ENCODE results near the gene DENND4B. TPM values are rescaled to one million over a fixed set of nuclear protein-coding genes. Genes with fewer than 3 reads are reported as not detected.

The DENND4B gene
- total RNA-seq, 6 experiments from 2014 or later, result 13.0 to 27.5 (median 20.2) TPM

GRCh38 chr1:153991806-153992205 is 45.3 kb upstream of the DENND4B start:
- Histone ChIP-seq H3K4me1 (peaks cover 0 to 22% (median 9%) of the 10 kb centered on the region in 4 donors), H3K27ac (peak overlapping the region in 2 of 3 donors; percentile 93 to 95), H3K9me3 (peaks cover 0 to 4% (median 0%) of the 10 kb centered on the region in 4 donors), H3K4me3 (peak overlapping the region; percentile 79 to 83 (median 81)), H3K27me3 (no peaks in the 10 kb centered on the region), H3K36me3 (peaks cover 0 to 31% (median 14%) of the 10 kb centered on the region in 4 donors)
- TF ChIP-seq POLR2A (IDR thresholded peaks at IDR 0.05) (no peak), CTCF (IDR thresholded peaks at IDR 0.05) (no peak)
- 89% methylated on average over 2 of the region's 2 CpGs for WGBS (ENCODE audit: insufficient coverage, low coverage, low lambda C conversion rate, missing lambda C conversion rate)
- DNase-seq (no peak), ATAC-seq (no peak)
- intact Hi-C loops (cut with DNase I), result no loop called here

- Histone ChIP-seq H3K4me1 (peaks cover 0 to 18% (median 7%) of the 10 kb centered on the region in 4 donors), H3K27me3 (no peaks in the 10 kb centered on the region), H3K9me3 (peaks cover 0 to 4% (median 0%) of the 10 kb centered on the region in 4 donors), H3K4me3 (peak overlapping the region; percentile 79 to 83 (median 81)), H3K27ac (peak overlapping the region; percentile 93 to 97 (median 95)), H3K36me3 (peaks cover 0 to 31% (median 14%) of the 10 kb centered on the region in 4 donors)
- intact Hi-C loops (cut with DNase I), result no loop called here
- 5% methylated on average over 9 of the region's 9 CpGs for WGBS (ENCODE audit: insufficient coverage, low coverage, low lambda C conversion rate, missing lambda C conversion rate)
- no peak for TF ChIP-seq POLR2A (IDR thresholded peaks at IDR 0.05)
- TF ChIP-seq CTCF (IDR thresholded peaks at IDR 0.05), result no peak
- DNase-seq (no peak), ATAC-seq (no peak)
Observed at GRCh38 chr1:153991151-153991630, 44.7 kb upstream of the DENND4B start.

GRCh38 chr1:153990468-153991150 is 44.1 kb upstream of the DENND4B start, which contains the start of gene RPS27:
TSS of gene RPS27 (plus strand) at chr1:153990762. CDS start at chr1:153990797, 35 bp downstream.
- Histone ChIP-seq H3K27me3 (no peaks in the 10 kb centered on the region), H3K9me3 (peaks cover 0 to 2% (median 0%) of the 10 kb centered on the region in 4 donors), H3K36me3 (peaks cover 0 to 30% (median 14%) of the 10 kb centered on the region in 4 donors), H3K4me3 (peak within 1 kb of the TSS; percentile 79 to 83 (median 81)), H3K27ac (peak within 1 kb of the TSS; percentile 93 to 97 (median 95)), H3K4me1 (peaks cover 0 to 16% (median 7%) of the 10 kb centered on the region in 4 donors)
- TF ChIP-seq CTCF (IDR thresholded peaks at IDR 0.05), result no peak
- peak; percentile 98 for TF ChIP-seq POLR2A (IDR thresholded peaks at IDR 0.05)
- DNase-seq, result peak; percentile 78 to 94 (median 88)
- peak; percentile 63 to 72 (median 70) for ATAC-seq
- 1% methylated on average over 19 of the region's 36 CpGs for WGBS (ENCODE audit: insufficient coverage, low coverage, low lambda C conversion rate, missing lambda C conversion rate)
- intact Hi-C loops (cut with DNase I), result no loop called here

GRCh38 chr1:153987621-153988020 is 41.1 kb upstream of the DENND4B start:
- no peak overlapping the region for H3K27ac ChIP-seq
- intact Hi-C loops (cut with DNase I), result loop anchor here (5.0 to 10.0 kb wide), 2 partner anchors 190 to 313 kb away; partner anchors contain the start of genes ILF2 (in 1 of the 2) and NPR1 (in 1 of the 2)

More at GRCh38 chr1:153987621-153988020, 41.1 kb upstream of the DENND4B start:
- DNase-seq, result no peak
- H3K27me3 ChIP-seq, result no peaks in the 10 kb centered on the region
- no peak for ATAC-seq
- no peak overlapping the region for H3K4me3 ChIP-seq
- peaks cover 0 to 28% (median 12%) of the 10 kb centered on the region in 4 donors for H3K4me1 ChIP-seq
- 90% methylated on average over 8 of the region's 8 CpGs for WGBS (ENCODE audit: insufficient coverage, low coverage, low lambda C conversion rate, missing lambda C conversion rate)
- no peaks in the 10 kb centered on the region for H3K9me3 ChIP-seq
- peaks cover 0 to 17% (median 6%) of the 10 kb centered on the region in 4 donors for H3K36me3 ChIP-seq
- TF ChIP-seq POLR2A (IDR thresholded peaks at IDR 0.05) (no peak), CTCF (IDR thresholded peaks at IDR 0.05) (no peak)

Measured in right lobe of liver (tissue), 6 donors.